RWPE1 (cell line): ENCODE results near the gene SMOC2.

ENCODE experiments used
- CTCF ChIA-PET: fragments of 350-600 bp; sonication (Branson Sonifier 250); formaldehyde crosslinking; extraction: SDS; loops from one replicate; lab custom pipeline; 2021; lab: Yijun Ruan, JAX
- POLR2A ChIA-PET: fragments of 400-600 bp; formaldehyde crosslinking; extraction: SDS; loops from one replicate; lab custom pipeline; 2020; ENCODE audit warnings: antibody characterized with exemption; ENCODE audit not compliant: low non-redundant PET; lab: Yijun Ruan, JAX
- DNase-seq: peaks from one replicate; pipeline ENCODE4 v3.0.0; 2012; ENCODE audit warnings: low spot score
- H3K27ac ChIP-seq: fragments of 450-650 bp; 2 replicates; pipeline ENCODE4 v1.5.1; 2017
- TF ChIP-seq, protein P1 (sequence below): fragments of 450-650 bp; conservative IDR thresholded peaks from 2 replicates; pipeline ENCODE4 v1.5.1; 2017; ENCODE audit warnings: low read depth, mild to moderate bottlenecking

Gene SMOC2

DNA sequence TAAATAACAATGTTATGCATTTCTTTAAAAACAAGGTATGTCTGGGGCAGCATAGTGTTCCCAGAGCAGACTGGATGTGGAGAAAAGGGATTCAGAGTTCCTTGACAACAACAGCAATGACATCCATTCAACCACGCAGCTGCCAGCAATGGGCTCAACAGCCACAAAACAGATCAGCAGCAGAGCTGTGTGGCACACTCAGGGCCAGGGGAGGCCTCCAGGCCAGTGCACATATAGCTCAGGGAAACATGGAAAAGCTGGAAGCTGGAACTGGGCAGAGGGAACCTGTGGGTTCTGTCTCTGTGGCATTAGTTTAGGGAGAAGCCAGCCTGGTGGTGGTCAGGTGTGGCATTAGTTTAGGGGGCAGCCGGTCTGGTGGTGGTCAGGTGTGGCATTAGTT lies 148.3 kb downstream of the SMOC2 start:
- no peak overlapping the region for H3K27ac ChIP-seq
- TF ChIP-seq, protein P1, sequence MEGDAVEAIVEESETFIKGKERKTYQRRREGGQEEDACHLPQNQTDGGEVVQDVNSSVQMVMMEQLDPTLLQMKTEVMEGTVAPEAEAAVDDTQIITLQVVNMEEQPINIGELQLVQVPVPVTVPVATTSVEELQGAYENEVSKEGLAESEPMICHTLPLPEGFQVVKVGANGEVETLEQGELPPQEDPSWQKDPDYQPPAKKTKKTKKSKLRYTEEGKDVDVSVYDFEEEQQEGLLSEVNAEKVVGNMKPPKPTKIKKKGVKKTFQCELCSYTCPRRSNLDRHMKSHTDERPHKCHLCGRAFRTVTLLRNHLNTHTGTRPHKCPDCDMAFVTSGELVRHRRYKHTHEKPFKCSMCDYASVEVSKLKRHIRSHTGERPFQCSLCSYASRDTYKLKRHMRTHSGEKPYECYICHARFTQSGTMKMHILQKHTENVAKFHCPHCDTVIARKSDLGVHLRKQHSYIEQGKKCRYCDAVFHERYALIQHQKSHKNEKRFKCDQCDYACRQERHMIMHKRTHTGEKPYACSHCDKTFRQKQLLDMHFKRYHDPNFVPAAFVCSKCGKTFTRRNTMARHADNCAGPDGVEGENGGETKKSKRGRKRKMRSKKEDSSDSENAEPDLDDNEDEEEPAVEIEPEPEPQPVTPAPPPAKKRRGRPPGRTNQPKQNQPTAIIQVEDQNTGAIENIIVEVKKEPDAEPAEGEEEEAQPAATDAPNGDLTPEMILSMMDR = no peak
- ChIA-PET POLR2A (no interaction called here), CTCF (no interaction called here)
- no peak for DNase-seq

DNA sequence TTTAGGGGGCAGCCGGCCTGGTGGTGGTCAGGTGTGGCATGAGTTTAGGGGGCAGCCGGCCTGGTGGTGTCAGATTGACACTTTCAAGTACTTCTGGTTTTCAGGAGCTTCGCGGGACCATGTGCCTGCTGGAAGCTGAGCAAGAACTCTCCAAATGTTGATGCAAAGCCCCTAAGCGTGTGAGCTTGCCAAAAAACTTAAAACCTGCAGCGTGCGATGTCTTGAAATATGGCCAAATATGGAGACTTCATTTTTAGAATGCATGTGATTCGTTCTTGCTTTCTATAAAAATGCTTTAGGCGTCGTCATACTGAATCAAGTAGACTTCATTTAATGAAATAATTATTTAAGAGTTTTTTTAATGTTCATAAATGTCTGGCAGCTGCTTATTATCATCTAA lies 149.4 kb downstream of the SMOC2 start:
- no peak for DNase-seq
- CTCF ChIA-PET = no interaction called here
- H3K27ac ChIP-seq = no peak overlapping the region
- TF ChIP-seq, protein P1 = no peak
- POLR2A ChIA-PET = no interaction called here

DNA sequence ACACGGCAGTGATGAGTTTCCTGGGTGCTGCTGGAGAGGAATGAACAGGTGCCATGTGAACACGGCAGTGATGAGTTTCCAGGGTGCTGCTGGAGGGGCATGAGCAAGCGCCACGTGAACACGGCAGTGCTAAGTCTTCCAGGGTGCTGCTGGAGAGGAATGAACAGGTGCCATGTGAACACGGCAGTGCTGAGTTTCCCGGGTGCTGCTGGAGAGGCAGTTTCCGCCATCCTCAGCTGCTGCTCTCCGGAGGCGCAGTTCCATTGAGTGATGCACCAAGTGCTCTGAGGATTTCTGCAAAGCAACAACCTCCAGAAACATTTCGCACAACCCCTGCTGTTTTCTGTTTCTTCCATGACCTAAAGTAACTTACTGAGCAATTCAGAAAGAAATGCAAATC lies 155.4 kb downstream of the SMOC2 start:
- no peak for DNase-seq
- TF ChIP-seq, protein P1 = no peak
- CTCF ChIA-PET = no interaction called here
- POLR2A ChIA-PET = no interaction called here
- no peak overlapping the region for H3K27ac ChIP-seq

DNA sequence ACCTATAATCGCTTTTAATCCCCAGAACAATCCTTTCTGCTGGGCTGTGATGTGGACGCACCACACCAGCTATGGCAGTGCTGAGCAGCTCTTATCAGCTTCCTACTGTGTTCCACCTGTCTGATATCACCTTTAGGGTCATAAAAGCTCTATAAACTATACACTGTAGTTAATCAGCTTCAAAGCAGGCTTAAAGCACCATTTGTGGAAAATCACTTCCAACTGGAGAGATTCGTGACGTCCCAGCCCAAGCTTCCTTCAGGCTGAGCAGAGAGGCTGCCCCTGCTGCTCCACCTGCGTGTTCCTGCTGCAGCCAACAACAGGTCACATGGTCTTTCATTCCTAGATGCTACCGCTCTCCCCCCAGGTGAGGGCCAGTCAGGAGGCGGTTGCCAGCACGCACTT lies 156.5 kb downstream of the SMOC2 start:
- no peak overlapping the region for H3K27ac ChIP-seq
- no peak for DNase-seq
- ChIA-PET POLR2A (no interaction called here), CTCF (no interaction called here)
- TF ChIP-seq, protein P1 = no peak

DNA sequence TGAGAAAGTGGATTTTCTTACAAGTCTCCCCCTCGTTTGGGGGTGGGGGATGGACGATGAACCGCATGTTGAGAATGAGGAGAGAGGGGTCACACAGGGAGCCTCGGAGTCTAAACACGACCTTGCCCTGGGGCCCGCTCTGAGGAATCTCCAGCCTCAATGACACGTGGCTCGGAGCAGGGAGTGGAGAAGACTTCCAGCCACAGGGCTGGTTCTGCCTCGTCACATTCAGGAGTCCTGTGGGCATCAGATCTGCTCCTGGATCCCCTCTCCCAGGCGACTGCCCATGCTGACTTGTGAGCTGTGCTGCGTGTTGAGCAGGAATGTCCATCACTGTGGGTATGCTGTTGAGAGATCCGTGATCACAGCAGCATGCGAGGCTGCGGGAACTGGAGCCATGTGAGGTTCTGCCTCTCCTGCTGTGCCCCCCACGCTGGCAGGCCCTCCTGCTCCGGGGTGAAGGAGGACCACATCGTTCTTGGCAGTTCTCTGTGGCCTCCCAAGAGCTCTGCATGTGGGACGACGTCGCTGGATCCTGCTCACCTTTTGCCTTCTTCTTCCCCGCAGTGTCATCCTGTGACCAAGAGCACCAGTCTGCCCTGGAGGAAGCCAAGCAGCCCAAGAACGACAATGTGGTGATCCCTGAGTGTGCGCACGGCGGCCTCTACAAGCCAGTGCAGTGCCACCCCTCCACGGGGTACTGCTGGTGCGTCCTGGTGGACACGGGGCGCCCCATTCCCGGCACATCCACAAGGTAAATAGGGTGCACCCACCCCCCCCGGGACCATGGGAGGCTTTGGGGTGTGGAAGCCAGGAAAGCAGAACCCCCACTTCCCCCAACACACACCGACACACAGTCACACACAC lies 157.5 kb downstream of the SMOC2 start:
- CTCF ChIA-PET = no interaction called here
- TF ChIP-seq, protein P1 = no peak
- POLR2A ChIA-PET = no interaction called here
- no peak overlapping the region for H3K27ac ChIP-seq
- no peak for DNase-seq

DNA sequence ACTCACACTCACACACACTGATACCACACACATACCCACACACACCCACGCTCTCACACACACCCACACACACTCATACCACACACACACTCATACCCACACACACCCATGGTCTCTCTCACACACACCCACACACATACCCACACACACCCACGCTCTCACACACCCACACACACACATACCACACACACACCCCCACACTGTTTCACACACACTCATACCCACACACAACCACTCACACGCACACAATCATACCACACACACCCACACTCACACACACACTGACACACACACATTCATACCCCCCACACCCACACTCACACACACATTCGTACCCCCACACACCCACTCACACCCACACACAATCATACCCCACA lies 158.1 kb downstream of the SMOC2 start:
- ChIA-PET CTCF (no interaction called here), POLR2A (no interaction called here)
- no peak overlapping the region for H3K27ac ChIP-seq
- DNase-seq = no peak
- TF ChIP-seq, protein P1 = no peak
